Measurements from ENCODE around the gene TNS2. TPM values are rescaled to one million over a fixed set of nuclear protein-coding genes. Genes with fewer than 3 reads are reported as not detected.

TNS2 gene
- total RNA-seq, 2 donors from 2014 or later: 1.5 to 2.6 TPM

Other genes with a start within 250 kb of the TNS2 start
- gene KRT4, start 235.9 kb upstream of the TNS2 start, total RNA-seq: under 1 TPM in 1 of 2 donors, not detected in 1; 0.10 TPM
- under 1 TPM; 0.19 to 0.26 TPM for gene KRT79, start 215.8 kb upstream of the TNS2 start, total RNA-seq
- gene KRT78, start 201.1 kb upstream of the TNS2 start, total RNA-seq: not detected
- under 1 TPM; 0.65 TPM for gene KRT8, start 145.0 kb upstream of the TNS2 start, total RNA-seq
- gene KRT18, start 100.9 kb upstream of the TNS2 start, total RNA-seq: 1 to 10 TPM; 3.3 to 5.1 TPM
- 100 to 1,000 TPM; 622 to 633 TPM for gene EIF4B, start 43.6 kb upstream of the TNS2 start, total RNA-seq
- gene SPRYD3, start 29.3 kb downstream of the TNS2 start, total RNA-seq: 10 to 100 TPM; 30.0 to 31.5 TPM
- 1 to 10 TPM; 5.7 to 9.2 TPM for gene IGFBP6, start 47.6 kb downstream of the TNS2 start, total RNA-seq
- 1 to 10 TPM; 2.2 to 7.9 TPM for gene SOAT2, start 53.4 kb downstream of the TNS2 start, total RNA-seq
- gene ZNF740, start 130.7 kb downstream of the TNS2 start, total RNA-seq: 10 to 100 TPM; 44.2 to 49.5 TPM
- 10 to 100 TPM; 42.7 to 45.2 TPM for gene CSAD, start 130.9 kb downstream of the TNS2 start, total RNA-seq
- 100 to 1,000 TPM in 1 of 2 donors, 10 to 100 TPM in 1; 88.0 to 111 TPM for gene ITGB7, start 157.2 kb downstream of the TNS2 start, total RNA-seq
- 10 to 100 TPM; 36.7 to 37.3 TPM for gene RARG, start 182.1 kb downstream of the TNS2 start, total RNA-seq
- gene ESPL1, start 218.2 kb downstream of the TNS2 start, total RNA-seq: 10 to 100 TPM; 71.9 to 75.5 TPM
- 100 to 1,000 TPM; 301 to 318 TPM for gene PFDN5, start 245.5 kb downstream of the TNS2 start, total RNA-seq
- 10 to 100 TPM; 83.5 to 89.9 TPM for gene MYG1, start 249.6 kb downstream of the TNS2 start, total RNA-seq

Measured in activated T-cell treated with anti-CD3 and anti-CD28 coated beads, Interleukin-2, amount 50 U/mL, for 72 hours (primary cell).